Immature natural killer cell (primary cell): ENCODE data around the gene UBXN11. TPM values are rescaled to one million over a fixed set of nuclear protein-coding genes. Genes with fewer than 3 reads are reported as not detected.
"Not testable (repeated sequence)": the region's sequence is repeated elsewhere in the genome, so short reads cannot be mapped to it uniquely, and the experiment has no call there.

Experiments
- DNase-seq, 3 donors: peaks; one replicate each; pipeline ENCODE4 v3.0.0; 2022; ENCODE audit warnings: mixed read lengths in 1 of 3
- H3K27ac Mint-ChIP-seq, 6 donors: one replicate each; pipeline ENCODE4 v1.8.0; 2020; ENCODE audit warnings: mixed read lengths in 6 of 6, mild to moderate bottlenecking in 5 of 6, inconsistent platforms in 4 of 6, moderate library complexity in 3 of 6
- H3K27me3 Mint-ChIP-seq, 3 donors: one replicate each; pipeline ENCODE4 v1.8.0; 2020 to 2021; ENCODE audit warnings: low read depth in 3 of 3, mild to moderate bottlenecking in 3 of 3, mixed read lengths in 3 of 3, moderate library complexity in 3 of 3, inconsistent platforms in 1 of 3
- H3K36me3 Mint-ChIP-seq, 3 donors: one replicate each; pipeline ENCODE4 v1.8.0; 2020; ENCODE audit warnings: mixed read lengths in 3 of 3, inconsistent platforms in 2 of 3, mild to moderate bottlenecking in 2 of 3
- H3K4me1 Mint-ChIP-seq, 2 donors: one replicate each; pipeline ENCODE4 v1.8.0; 2020; ENCODE audit warnings: inconsistent platforms in 2 of 2, mild to moderate bottlenecking in 2 of 2, mixed read lengths in 2 of 2, moderate library complexity in 1 of 2
- H3K4me3 Mint-ChIP-seq, 5 donors: one replicate each; pipeline ENCODE4 v1.8.0; 2020; ENCODE audit warnings: mild to moderate bottlenecking in 5 of 5, mixed read lengths in 5 of 5, inconsistent platforms in 3 of 5, moderate library complexity in 3 of 5
- H3K9me3 Mint-ChIP-seq, 6 donors: one replicate each; pipeline ENCODE4 v1.8.0; 2020; ENCODE audit warnings: mild to moderate bottlenecking in 6 of 6, mixed read lengths in 6 of 6, inconsistent platforms in 4 of 6, moderate library complexity in 3 of 6
- polyA plus RNA-seq, 3 donors: library from polyadenylated mRNA; unstranded; fragments of 300-500 nt; fragmentation: Illumina TruSeq; gene quantifications; one replicate each; pipeline ENCODE4 v1.2.3, GENCODE V29; 2021

UBXN11 gene
- polyA plus RNA-seq, 3 donors from 2014 or later, result 5.7 to 8.8 (median 8.3) TPM

GRCh38 chr1:26307966-26308899 lies 1.8 kb upstream of the UBXN11 start:
- H3K27me3 Mint-ChIP-seq, DNase-seq, H3K9me3 Mint-ChIP-seq, H3K36me3 Mint-ChIP-seq, H3K4me3 Mint-ChIP-seq: not testable (repeated sequence)
- peaks cover 21 to 40% of the 10 kb centered on the region in 2 donors for H3K4me1 Mint-ChIP-seq
- peak overlapping the region in 4 of 6 donors; percentile 4 to 66 (median 42) for H3K27ac Mint-ChIP-seq

- Mint-ChIP-seq H3K4me3 (peak overlapping the region in 3 of 5 donors; percentile 95 to 98 (median 98)), H3K27ac (peak overlapping the region in 4 of 6 donors; percentile 53 to 74 (median 64)), H3K27me3 (peaks cover 2 to 5% (median 5%) of the 10 kb centered on the region in 3 donors), H3K9me3 (no peaks in the 10 kb centered on the region), H3K36me3 (no peaks in the 10 kb centered on the region), H3K4me1 (peaks cover 17 to 33% of the 10 kb centered on the region in 2 donors)
- DNase-seq, result no peak
Observed at GRCh38 chr1:26307363-26307781, 936 bp upstream of the UBXN11 start.

- peaks cover 13 to 25% of the 10 kb centered on the region in 2 donors for H3K4me1 Mint-ChIP-seq
- H3K36me3 Mint-ChIP-seq, result no peaks in the 10 kb centered on the region
- peaks cover 2 to 5% (median 5%) of the 10 kb centered on the region in 3 donors for H3K27me3 Mint-ChIP-seq
- H3K9me3 Mint-ChIP-seq, result no peaks in the 10 kb centered on the region
- H3K27ac Mint-ChIP-seq, result peak overlapping the region; percentile 85 to 95 (median 94)
- no peak for DNase-seq
- H3K4me3 Mint-ChIP-seq, result peak overlapping the region; percentile 95 to 98 (median 98)
Observed at GRCh38 chr1:26305667-26306289, 658 bp downstream of the UBXN11 start.

GRCh38 chr1:26302733-26303405 lies 3.6 kb downstream of the UBXN11 start:
- H3K27ac Mint-ChIP-seq, result no peak overlapping the region
- H3K36me3 Mint-ChIP-seq, result peaks cover 0 to 3% (median 0%) of the 10 kb centered on the region in 3 donors
- H3K4me1 Mint-ChIP-seq, result peaks cover 15 to 25% of the 10 kb centered on the region in 2 donors
- no peaks in the 10 kb centered on the region for H3K9me3 Mint-ChIP-seq
- DNase-seq, result no peak
- peaks cover 2 to 5% (median 5%) of the 10 kb centered on the region in 3 donors for H3K27me3 Mint-ChIP-seq
- no peak overlapping the region for H3K4me3 Mint-ChIP-seq

GRCh38 chr1:26300578-26301275 lies 5.7 kb downstream of the UBXN11 start:
- Mint-ChIP-seq H3K9me3 (no peaks in the 10 kb centered on the region), H3K27me3 (no peaks in the 10 kb centered on the region), H3K36me3 (peaks cover 0 to 3% (median 0%) of the 10 kb centered on the region in 3 donors), H3K4me1 (peaks cover 5 to 6% of the 10 kb centered on the region in 2 donors), H3K27ac (no peak overlapping the region), H3K4me3 (no peak overlapping the region)
- DNase-seq, result no peak

- Mint-ChIP-seq H3K27me3 (peaks cover 2 to 3% (median 3%) of the 10 kb centered on the region in 3 donors), H3K36me3 (peaks cover 0 to 3% (median 3%) of the 10 kb centered on the region in 3 donors), H3K4me3 (no peak overlapping the region), H3K9me3 (no peaks in the 10 kb centered on the region), H3K27ac (no peak overlapping the region), H3K4me1 (peaks cover 0 to 2% of the 10 kb centered on the region in 2 donors)
- no peak for DNase-seq
Observed at GRCh38 chr1:26297791-26298124, 8.7 kb downstream of the UBXN11 start.

- Mint-ChIP-seq H3K4me1 (peaks cover 0 to 2% of the 10 kb centered on the region in 2 donors), H3K36me3 (peaks cover 0 to 3% (median 3%) of the 10 kb centered on the region in 3 donors), H3K27me3 (peaks cover 2 to 6% (median 3%) of the 10 kb centered on the region in 3 donors), H3K4me3 (no peak overlapping the region), H3K9me3 (no peaks in the 10 kb centered on the region), H3K27ac (no peak overlapping the region)
- DNase-seq, result no peak
Observed at GRCh38 chr1:26297057-26297790, 9.2 kb downstream of the UBXN11 start.

- DNase-seq, result no peak
- H3K4me1 Mint-ChIP-seq, result peaks cover 0 to 7% of the 10 kb centered on the region in 2 donors
- peak overlapping the region in 2 of 6 donors; percentile 40 to 45 for H3K27ac Mint-ChIP-seq
- peaks cover 0 to 3% (median 3%) of the 10 kb centered on the region in 3 donors for H3K36me3 Mint-ChIP-seq
- no peaks in the 10 kb centered on the region for H3K9me3 Mint-ChIP-seq
- no peak overlapping the region for H3K4me3 Mint-ChIP-seq
- H3K27me3 Mint-ChIP-seq, result peaks cover 2 to 6% (median 3%) of the 10 kb centered on the region in 3 donors
Observed at GRCh38 chr1:26296340-26297056, 9.9 kb downstream of the UBXN11 start.

GRCh38 chr1:26295194-26296138 lies 11.0 kb downstream of the UBXN11 start:
- Mint-ChIP-seq H3K27me3 (peaks cover 2 to 6% (median 4%) of the 10 kb centered on the region in 3 donors), H3K4me1 (peaks cover 4 to 11% of the 10 kb centered on the region in 2 donors), H3K9me3 (no peaks in the 10 kb centered on the region), H3K27ac (peak overlapping the region in 1 of 6 donors; percentile 8), H3K36me3 (peaks cover 0 to 3% (median 3%) of the 10 kb centered on the region in 3 donors), H3K4me3 (no peak overlapping the region)
- DNase-seq, result no peak

- peaks cover 2 to 6% (median 4%) of the 10 kb centered on the region in 3 donors for H3K27me3 Mint-ChIP-seq
- H3K36me3 Mint-ChIP-seq, result peaks cover 0 to 3% (median 0%) of the 10 kb centered on the region in 3 donors
- no peak overlapping the region for H3K27ac Mint-ChIP-seq
- H3K9me3 Mint-ChIP-seq, result no peaks in the 10 kb centered on the region
- no peak overlapping the region for H3K4me3 Mint-ChIP-seq
- no peak for DNase-seq
- peaks cover 19 to 24% of the 10 kb centered on the region in 2 donors for H3K4me1 Mint-ChIP-seq
Observed at GRCh38 chr1:26293911-26294463, 12.4 kb downstream of the UBXN11 start.

GRCh38 chr1:26292735-26293134 lies 13.7 kb downstream of the UBXN11 start:
- not testable (repeated sequence) for H3K9me3 Mint-ChIP-seq, H3K27me3 Mint-ChIP-seq, H3K4me3 Mint-ChIP-seq, H3K36me3 Mint-ChIP-seq, DNase-seq
- H3K4me1 Mint-ChIP-seq, result peaks cover 32 to 37% of the 10 kb centered on the region in 2 donors
- peak overlapping the region in 2 of 6 donors; percentile 40 to 45 for H3K27ac Mint-ChIP-seq
